Measurements from ENCODE around the gene RAB40C.

Gene RAB40C

DNA sequence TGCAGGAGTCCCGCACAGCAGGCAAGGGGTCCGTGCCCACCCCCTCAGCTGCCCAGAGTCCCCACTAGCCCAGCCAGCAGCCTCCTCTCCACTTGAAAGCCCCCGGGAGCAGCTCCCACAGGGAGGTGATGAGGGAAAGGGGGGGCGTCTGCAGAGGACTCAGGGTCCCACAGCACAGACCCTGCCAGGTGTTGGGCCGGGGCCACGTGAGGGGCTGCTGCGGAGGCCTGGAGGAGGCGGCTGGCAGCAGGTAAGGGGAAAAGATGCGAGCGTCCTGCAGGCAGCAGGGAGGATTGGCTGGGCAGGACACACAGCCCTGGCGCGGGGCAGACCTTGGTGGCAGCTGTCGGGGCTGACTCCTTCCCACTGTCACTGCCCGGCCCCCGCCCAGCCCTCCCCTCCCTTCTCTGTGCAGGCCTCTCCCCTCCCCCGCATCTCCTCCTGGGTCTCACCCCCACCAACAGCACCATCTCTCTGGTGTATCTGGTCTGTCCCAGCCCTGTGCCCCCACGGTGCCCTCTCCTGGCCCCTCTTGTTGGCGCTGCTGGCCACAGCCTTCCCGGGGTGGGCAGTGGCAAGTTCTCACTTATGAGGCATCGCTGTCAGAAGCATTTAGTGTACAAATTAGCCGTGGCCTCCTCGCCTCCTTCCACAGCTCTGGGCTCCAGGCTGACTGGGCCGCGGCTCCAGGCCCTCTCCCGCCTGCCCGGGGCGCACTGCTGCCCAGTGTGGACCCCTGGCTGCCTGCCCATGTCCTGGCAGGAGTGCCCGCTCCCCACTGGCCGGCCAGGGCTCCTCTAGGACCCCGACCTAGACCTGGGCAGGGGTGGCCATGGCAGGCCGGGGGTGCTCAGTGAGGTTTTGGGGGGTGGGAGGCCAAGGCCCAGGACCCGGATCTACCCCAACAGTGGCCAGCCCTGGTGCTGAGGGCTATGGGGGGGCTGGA, 34.1 kb upstream of the RAB40C start:
- no peak for DNase-seq (ENCODE audit: low spot score)
- no peak for TF ChIP-seq CTCF (IDR thresholded peaks at IDR 0.05; ENCODE audit: extremely low read depth, missing control alignments)

DNA sequence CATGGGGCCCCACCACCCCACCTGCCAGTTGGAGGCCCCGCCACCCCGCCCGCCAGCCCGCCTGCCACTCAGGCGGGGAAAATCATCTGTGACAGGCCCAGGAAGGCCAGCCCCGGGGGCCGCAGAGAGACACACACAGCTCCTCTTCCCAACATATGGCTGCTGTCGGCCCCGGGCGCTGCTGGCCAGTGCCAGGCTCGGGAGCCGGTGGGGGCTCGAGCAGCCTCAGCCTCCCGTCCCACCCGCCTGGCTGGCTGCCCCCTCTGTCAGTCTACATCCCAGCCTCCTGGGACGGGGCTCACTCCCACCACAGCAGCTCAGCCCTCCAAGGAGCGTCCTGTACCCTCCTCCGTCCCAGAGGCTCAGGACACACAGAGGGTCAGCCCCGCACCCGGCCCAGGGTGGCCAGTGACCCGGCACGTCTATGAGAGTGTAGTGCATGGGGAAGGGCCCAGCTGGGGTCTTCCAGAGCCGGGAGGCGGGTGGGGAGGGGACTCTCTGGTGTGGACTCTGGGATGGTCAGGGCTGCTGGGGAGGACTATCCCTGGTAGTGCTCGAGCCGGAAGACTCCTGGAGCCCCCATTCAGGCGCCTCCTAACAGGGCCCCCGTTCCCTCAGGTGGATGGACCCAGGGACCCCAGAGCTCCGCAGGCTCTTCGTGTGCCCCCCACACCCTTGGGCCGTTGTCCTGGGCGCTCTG, 33.2 kb upstream of the RAB40C start:
- TF ChIP-seq CTCF (IDR thresholded peaks at IDR 0.05; ENCODE audit: extremely low read depth, missing control alignments), result no peak
- DNase-seq (ENCODE audit: low spot score), result no peak

GRCh38 chr16:557463-558297, 32.2 kb upstream of the RAB40C start:
- DNase-seq (ENCODE audit: low spot score), result no peak
- no peak for TF ChIP-seq CTCF (IDR thresholded peaks at IDR 0.05; ENCODE audit: extremely low read depth, missing control alignments)

GRCh38 chr16:558298-559020, 31.4 kb upstream of the RAB40C start:
- no peak for DNase-seq (ENCODE audit: low spot score)
- TF ChIP-seq CTCF (IDR thresholded peaks at IDR 0.05; ENCODE audit: extremely low read depth, missing control alignments), result no peak

GRCh38 chr16:559021-559380, 30.9 kb upstream of the RAB40C start:
- no peak for TF ChIP-seq CTCF (IDR thresholded peaks at IDR 0.05; ENCODE audit: extremely low read depth, missing control alignments)
- DNase-seq (ENCODE audit: low spot score), result no peak

DNA sequence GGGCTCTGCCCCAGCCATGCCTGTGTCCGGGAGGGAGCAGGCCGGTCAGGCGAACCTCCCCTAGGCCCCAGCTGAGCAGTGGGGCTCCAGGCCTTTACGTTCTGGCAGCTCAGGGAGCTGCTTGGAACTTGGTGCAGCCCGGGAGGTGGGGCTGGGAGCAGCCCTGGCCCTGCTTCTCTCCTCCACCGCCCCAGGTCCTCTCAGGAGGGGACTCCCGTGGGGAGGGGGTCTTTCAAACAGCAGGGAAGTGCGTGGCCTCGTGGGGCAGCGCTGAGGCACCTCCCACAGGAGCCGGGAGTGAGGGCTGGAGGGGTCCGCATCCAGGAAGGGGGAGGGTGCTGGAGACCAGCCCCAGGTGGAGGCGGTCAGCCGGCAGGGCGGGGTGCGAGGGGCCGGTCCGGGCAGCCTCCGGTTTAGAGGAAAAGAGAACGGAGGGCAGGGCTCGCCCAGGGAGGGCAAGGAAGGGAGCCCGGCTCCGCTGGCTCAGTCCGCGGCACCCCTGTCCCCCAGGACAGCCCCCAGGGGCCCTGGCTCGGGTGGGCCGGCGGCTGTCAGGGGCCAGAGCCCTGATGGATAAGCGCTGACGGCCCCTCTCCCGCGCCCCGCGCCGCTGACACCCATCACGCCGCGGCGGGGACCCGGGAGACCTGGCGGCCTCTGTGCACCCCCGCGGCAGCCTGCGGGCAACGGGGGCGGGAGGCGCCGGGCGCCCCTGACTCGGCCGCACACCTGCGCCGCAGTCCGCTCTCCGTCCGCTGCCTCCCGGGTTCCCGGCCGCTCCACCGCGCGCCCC, 30.3 kb upstream of the RAB40C start:
- no peak for DNase-seq (ENCODE audit: low spot score)
- TF ChIP-seq CTCF (IDR thresholded peaks at IDR 0.05; ENCODE audit: extremely low read depth, missing control alignments), result no peak
